ENCODE data around the gene ADGRV1. TPM values are rescaled to one million over a fixed set of nuclear protein-coding genes. Genes with fewer than 3 reads are reported as not detected.

ADGRV1 gene
- polyA plus RNA-seq, 1 of the 3 experiments (the other 2 are of a cell fraction) = 0.23 TPM

DNA sequence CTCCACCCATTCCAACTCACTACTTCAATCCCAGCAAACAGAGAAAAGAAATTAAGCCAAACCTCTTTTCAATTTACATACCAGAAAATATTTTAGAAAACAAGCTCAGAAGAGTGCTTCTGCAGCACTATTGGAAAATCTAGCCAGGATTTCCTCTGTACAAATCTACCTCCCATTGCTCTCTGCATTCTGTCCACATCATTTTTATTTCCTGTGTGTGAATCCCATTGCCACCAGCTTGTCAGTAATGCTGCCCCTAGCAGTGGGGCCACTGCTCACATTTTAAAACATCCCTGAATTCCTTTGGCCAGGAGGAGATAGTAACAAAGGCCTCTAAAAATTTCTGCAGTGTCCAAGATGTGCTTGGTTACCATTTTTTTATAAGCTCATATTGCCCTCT, 592.0 kb downstream of the ADGRV1 start:
- ChIA-PET CTCF (interaction anchor here (0.6 kb wide), 1 partner anchor 16 kb away, joined by 4 read pairs; no protein-coding TSS in a partner anchor), POLR2A (interaction anchor here (0.8 kb wide), 1 partner anchor 233 kb away, joined by 3 read pairs; the partner anchor contains the start of gene ARRDC3)
- no peaks in the 10 kb centered on the region for H3K27me3 ChIP-seq (ENCODE audit: insufficient read depth)
- no peaks in the 10 kb centered on the region for H4K20me1 ChIP-seq (ENCODE audit: insufficient read depth)
- H2AFZ ChIP-seq (ENCODE audit: low read depth) = no peak overlapping the region
- no peaks in the 10 kb centered on the region for H3F3A ChIP-seq (replicated peaks; ENCODE audit: insufficient read depth)
- TF ChIP-seq, protein P1, sequence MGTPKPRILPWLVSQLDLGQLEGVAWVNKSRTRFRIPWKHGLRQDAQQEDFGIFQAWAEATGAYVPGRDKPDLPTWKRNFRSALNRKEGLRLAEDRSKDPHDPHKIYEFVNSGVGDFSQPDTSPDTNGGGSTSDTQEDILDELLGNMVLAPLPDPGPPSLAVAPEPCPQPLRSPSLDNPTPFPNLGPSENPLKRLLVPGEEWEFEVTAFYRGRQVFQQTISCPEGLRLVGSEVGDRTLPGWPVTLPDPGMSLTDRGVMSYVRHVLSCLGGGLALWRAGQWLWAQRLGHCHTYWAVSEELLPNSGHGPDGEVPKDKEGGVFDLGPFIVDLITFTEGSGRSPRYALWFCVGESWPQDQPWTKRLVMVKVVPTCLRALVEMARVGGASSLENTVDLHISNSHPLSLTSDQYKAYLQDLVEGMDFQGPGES (IDR thresholded peaks at IDR 0.05; ENCODE audit: low read depth, low read length) = no peak
- TF ChIP-seq NFIC (IDR thresholded peaks at IDR 0.05; ENCODE audit: borderline replicate concordance) = no peak
- TF ChIP-seq GABPA (IDR thresholded peaks at IDR 0.05; ENCODE audit: low read depth) = no peak
- no peak for TF ChIP-seq RCOR1 (IDR thresholded peaks at IDR 0.05; ENCODE audit: low read length)
- TF ChIP-seq, protein P2, sequence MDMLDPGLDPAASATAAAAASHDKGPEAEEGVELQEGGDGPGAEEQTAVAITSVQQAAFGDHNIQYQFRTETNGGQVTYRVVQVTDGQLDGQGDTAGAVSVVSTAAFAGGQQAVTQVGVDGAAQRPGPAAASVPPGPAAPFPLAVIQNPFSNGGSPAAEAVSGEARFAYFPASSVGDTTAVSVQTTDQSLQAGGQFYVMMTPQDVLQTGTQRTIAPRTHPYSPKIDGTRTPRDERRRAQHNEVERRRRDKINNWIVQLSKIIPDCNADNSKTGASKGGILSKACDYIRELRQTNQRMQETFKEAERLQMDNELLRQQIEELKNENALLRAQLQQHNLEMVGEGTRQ (IDR thresholded peaks at IDR 0.05; ENCODE audit: borderline replicate concordance, low read depth, low read length) = no peak
- TF ChIP-seq ELF1 (IDR thresholded peaks at IDR 0.05) = no peak
- no peak for TF ChIP-seq MEF2A (IDR thresholded peaks at IDR 0.05; ENCODE audit: borderline replicate concordance, low read depth)
- TF ChIP-seq, protein P3, sequence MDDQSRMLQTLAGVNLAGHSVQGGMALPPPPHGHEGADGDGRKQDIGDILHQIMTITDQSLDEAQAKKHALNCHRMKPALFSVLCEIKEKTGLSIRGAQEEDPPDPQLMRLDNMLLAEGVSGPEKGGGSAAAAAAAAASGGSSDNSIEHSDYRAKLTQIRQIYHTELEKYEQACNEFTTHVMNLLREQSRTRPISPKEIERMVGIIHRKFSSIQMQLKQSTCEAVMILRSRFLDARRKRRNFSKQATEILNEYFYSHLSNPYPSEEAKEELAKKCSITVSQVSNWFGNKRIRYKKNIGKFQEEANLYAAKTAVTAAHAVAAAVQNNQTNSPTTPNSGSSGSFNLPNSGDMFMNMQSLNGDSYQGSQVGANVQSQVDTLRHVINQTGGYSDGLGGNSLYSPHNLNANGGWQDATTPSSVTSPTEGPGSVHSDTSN (IDR thresholded peaks at IDR 0.05) = no peak
- TF ChIP-seq JUND (IDR thresholded peaks at IDR 0.05) = no peak
- TF ChIP-seq SIN3A (IDR thresholded peaks at IDR 0.05; ENCODE audit: borderline replicate concordance, low read depth, low read length) = no peak
- TF ChIP-seq, protein P4, sequence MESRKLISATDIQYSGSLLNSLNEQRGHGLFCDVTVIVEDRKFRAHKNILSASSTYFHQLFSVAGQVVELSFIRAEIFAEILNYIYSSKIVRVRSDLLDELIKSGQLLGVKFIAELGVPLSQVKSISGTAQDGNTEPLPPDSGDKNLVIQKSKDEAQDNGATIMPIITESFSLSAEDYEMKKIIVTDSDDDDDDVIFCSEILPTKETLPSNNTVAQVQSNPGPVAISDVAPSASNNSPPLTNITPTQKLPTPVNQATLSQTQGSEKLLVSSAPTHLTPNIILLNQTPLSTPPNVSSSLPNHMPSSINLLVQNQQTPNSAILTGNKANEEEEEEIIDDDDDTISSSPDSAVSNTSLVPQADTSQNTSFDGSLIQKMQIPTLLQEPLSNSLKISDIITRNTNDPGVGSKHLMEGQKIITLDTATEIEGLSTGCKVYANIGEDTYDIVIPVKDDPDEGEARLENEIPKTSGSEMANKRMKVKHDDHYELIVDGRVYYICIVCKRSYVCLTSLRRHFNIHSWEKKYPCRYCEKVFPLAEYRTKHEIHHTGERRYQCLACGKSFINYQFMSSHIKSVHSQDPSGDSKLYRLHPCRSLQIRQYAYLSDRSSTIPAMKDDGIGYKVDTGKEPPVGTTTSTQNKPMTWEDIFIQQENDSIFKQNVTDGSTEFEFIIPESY (IDR thresholded peaks at IDR 0.05; ENCODE audit: borderline replicate concordance, low read depth) = no peak
- TF ChIP-seq EP300 (IDR thresholded peaks at IDR 0.05; ENCODE audit: borderline replicate concordance in 1 of 2, low read depth in 1 of 2, low read length in 1 of 2) = no peak
- no peak for TF ChIP-seq RAD21 (IDR thresholded peaks at IDR 0.05; ENCODE audit: low read length)
- no peak for TF ChIP-seq NRF1 (IDR thresholded peaks at IDR 0.05; ENCODE audit: low read depth, low read length)
- TF ChIP-seq RXRA (IDR thresholded peaks at IDR 0.05; ENCODE audit: borderline replicate concordance, low read depth) = no peak
- no peak for TF ChIP-seq EZH2phosphoT487 (IDR thresholded peaks at IDR 0.05; ENCODE audit: borderline replicate concordance, low read depth)
- no peak for TF ChIP-seq YY1 (IDR thresholded peaks at IDR 0.05; ENCODE audit: low read depth)
- H3K4me1 ChIP-seq (ENCODE audit: control insufficient read depth in 1 of 2, insufficient read depth in 2 of 2, low read depth in 1 of 2, low read length in 1 of 2) = peaks cover 0 to 6% of the 10 kb centered on the region in 2 experiments; a peak in 1 of 4 replicates
- H3K79me2 ChIP-seq (ENCODE audit: insufficient read depth) = no peaks in the 10 kb centered on the region
- no peak for DNase-seq
- no peak overlapping the region for H3K4me3 ChIP-seq (ENCODE audit: low read depth in 2 of 2, low read length in 1 of 2)
- no peaks in the 10 kb centered on the region for H3K9me2 ChIP-seq
- no peaks in the 10 kb centered on the region for H3K36me3 ChIP-seq (replicated peaks in 1 of 2; ENCODE audit: control insufficient read depth in 1 of 2, insufficient read depth in 2 of 2, low read length in 1 of 2)
- H3K9me3 ChIP-seq = no peaks in the 10 kb centered on the region
- no peak overlapping the region for H3K4me2 ChIP-seq
- H3K27ac ChIP-seq (ENCODE audit: low read depth in 2 of 2, low read length in 1 of 2) = no peak overlapping the region
- H3K9ac ChIP-seq = no peak overlapping the region

All from SK-N-SH (cell line).